ENCODE results near the gene SULT4A1.
A peak's percentile ranks its signal among the peaks of the same experiment; 100 is the strongest.

Gene SULT4A1, protein sequence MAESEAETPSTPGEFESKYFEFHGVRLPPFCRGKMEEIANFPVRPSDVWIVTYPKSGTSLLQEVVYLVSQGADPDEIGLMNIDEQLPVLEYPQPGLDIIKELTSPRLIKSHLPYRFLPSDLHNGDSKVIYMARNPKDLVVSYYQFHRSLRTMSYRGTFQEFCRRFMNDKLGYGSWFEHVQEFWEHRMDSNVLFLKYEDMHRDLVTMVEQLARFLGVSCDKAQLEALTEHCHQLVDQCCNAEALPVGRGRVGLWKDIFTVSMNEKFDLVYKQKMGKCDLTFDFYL

DNA sequence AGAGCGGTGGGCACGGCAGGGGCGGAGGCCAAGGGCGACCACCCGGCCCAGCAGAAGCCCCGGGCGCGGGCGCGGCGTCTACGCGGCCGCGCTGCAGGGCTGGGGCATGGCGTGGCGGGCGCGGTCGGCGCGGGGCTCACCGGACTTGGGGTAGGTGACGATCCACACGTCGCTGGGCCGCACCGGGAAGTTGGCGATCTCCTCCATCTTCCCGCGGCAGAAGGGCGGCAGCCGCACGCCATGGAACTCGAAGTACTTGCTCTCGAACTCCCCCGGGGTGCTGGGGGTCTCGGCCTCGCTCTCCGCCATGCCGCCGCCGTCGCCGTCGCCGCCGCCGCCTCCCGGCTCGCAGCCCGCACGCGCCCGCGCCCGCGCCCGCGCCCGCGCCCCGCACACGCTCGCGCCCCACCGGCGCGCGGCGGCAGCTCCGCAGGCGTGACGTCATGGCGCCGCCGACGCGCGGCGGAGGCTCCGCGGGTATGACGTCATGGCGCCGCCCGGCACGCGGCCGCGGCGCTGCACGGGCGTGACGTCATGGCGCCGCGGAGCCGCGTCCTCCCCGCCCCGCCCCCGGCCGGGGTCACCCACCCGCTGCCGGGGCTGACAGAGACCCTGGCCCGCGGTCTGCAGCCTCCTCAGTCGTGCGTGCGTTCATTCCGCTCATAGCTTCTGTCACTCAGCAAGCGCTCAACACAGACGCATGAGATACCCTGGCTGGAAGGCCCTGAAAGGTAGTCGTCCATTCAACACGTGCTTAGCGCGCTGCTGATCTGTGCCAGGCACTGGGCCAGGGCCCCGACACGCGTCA lies at the start of gene SULT4A1:
TSS of gene SULT4A1 (minus strand) at position 440 of the 808 bp plus-strand sequence. CDS start at position 309, 131 bp downstream.
- Histone ChIP-seq H3K27ac (no peak within 1 kb of the TSS), H3K27me3 (replicated peaks) (peaks cover 7% of the 10 kb centered on the region), H3K36me3 (replicated peaks) (no peaks in the 10 kb centered on the region), H3K4me3 (ENCODE audit: low read depth, low read length) (peak within 1 kb of the TSS; percentile 43)
- DNase-seq, result no peak
- TF ChIP-seq, protein P1, sequence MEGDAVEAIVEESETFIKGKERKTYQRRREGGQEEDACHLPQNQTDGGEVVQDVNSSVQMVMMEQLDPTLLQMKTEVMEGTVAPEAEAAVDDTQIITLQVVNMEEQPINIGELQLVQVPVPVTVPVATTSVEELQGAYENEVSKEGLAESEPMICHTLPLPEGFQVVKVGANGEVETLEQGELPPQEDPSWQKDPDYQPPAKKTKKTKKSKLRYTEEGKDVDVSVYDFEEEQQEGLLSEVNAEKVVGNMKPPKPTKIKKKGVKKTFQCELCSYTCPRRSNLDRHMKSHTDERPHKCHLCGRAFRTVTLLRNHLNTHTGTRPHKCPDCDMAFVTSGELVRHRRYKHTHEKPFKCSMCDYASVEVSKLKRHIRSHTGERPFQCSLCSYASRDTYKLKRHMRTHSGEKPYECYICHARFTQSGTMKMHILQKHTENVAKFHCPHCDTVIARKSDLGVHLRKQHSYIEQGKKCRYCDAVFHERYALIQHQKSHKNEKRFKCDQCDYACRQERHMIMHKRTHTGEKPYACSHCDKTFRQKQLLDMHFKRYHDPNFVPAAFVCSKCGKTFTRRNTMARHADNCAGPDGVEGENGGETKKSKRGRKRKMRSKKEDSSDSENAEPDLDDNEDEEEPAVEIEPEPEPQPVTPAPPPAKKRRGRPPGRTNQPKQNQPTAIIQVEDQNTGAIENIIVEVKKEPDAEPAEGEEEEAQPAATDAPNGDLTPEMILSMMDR (IDR thresholded peaks at IDR 0.05; ENCODE audit: low read depth, low read length, missing control alignments), result no peak
- in situ Hi-C loops (cut with HindIII; ENCODE audit: low pct_ligation_motif_present, low sequenced_read_pairs), result no loop called here

DNA sequence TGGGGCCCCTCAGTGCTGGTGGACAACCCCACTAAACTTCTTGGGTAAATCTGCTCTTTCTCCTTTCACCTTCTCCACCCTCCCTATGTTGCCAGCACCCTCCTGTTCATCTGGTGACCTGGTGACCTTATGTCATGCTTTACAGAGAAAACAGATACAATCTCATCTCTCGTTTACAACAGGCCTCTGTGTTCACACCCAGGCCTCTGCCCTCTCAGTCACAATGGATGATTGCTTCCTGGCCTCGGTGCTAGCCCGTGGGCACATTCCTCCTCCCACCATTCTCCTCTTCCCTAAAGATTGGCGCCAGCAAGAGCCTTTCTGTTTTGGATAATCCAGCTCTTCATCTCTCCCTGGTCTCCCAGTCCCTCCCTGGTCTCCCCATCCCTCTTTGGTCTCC lies 49.0 kb upstream of the SULT4A1 start:
- Histone ChIP-seq H3K4me3 (ENCODE audit: low read depth, low read length) (no peak overlapping the region), H3K36me3 (replicated peaks) (no peaks in the 10 kb centered on the region), H3K27me3 (replicated peaks) (peaks cover 3% of the 10 kb centered on the region), H3K27ac (no peak overlapping the region)
- in situ Hi-C loops (cut with HindIII; ENCODE audit: low pct_ligation_motif_present, low sequenced_read_pairs), result no loop called here
- TF ChIP-seq, protein P1 (IDR thresholded peaks at IDR 0.05; ENCODE audit: low read depth, low read length, missing control alignments), result no peak
- no peak for DNase-seq

DNA sequence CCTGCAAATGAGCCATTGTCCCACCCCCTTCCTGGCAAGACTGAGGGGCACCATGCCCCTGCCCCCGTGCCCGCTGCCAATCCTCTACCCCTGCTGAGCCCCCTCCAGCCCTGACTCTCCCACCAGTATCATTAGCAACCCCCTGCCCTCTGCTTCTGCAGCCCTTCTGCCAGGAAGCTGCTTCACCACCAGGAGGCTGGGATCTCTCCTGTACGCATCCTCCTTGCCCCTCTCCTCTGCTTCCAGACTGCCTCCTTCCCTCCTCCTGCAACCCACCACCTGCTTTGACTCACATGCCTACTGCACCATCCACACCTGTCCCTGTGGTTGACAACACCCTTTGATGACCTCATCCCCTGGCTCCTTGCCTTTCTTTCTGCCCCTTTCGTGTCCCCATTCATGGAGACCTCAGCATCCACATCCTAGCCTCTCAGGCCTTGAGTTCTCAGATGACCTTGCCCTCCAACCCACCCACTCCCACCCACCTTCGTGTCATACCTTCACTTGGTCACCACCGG lies 47.9 kb upstream of the SULT4A1 start:
- no peak for DNase-seq
- no peak overlapping the region for H3K4me3 ChIP-seq (ENCODE audit: low read depth, low read length)
- in situ Hi-C loops (cut with HindIII; ENCODE audit: low pct_ligation_motif_present, low sequenced_read_pairs), result no loop called here
- H3K27ac ChIP-seq, result no peak overlapping the region
- H3K36me3 ChIP-seq (replicated peaks), result no peaks in the 10 kb centered on the region
- TF ChIP-seq, protein P1 (IDR thresholded peaks at IDR 0.05; ENCODE audit: low read depth, low read length, missing control alignments), result peak; percentile 36
- H3K27me3 ChIP-seq (replicated peaks), result peaks cover 3% of the 10 kb centered on the region

DNA sequence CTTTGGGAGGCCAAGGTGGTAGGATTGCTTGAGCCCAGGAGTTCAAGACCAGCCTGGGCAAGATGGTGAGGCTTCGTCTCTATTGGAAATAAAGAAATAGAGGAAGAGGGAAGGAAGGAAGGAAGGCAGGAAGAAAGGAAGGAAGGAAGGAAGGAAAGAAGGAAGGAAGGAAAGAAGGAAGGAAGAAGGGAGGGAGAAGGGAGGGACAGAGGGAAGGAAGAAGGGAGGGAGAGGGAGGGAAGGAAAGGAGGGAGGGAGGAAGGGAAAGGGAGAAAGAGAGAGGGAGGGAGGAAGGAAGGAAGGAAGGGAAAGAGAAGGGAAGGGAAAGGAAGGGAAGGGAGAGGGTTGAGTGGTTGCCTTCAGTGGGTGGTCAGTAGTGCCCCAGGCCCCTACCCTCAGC lies 47.4 kb upstream of the SULT4A1 start:
- Histone ChIP-seq H3K27me3 (replicated peaks) (peaks cover 3% of the 10 kb centered on the region), H3K27ac (no peak overlapping the region), H3K36me3 (replicated peaks) (no peaks in the 10 kb centered on the region), H3K4me3 (ENCODE audit: low read depth, low read length) (no peak overlapping the region)
- DNase-seq, result no peak
- TF ChIP-seq, protein P1 (IDR thresholded peaks at IDR 0.05; ENCODE audit: low read depth, low read length, missing control alignments), result no peak
- in situ Hi-C loops (cut with HindIII; ENCODE audit: low pct_ligation_motif_present, low sequenced_read_pairs), result no loop called here

DNA sequence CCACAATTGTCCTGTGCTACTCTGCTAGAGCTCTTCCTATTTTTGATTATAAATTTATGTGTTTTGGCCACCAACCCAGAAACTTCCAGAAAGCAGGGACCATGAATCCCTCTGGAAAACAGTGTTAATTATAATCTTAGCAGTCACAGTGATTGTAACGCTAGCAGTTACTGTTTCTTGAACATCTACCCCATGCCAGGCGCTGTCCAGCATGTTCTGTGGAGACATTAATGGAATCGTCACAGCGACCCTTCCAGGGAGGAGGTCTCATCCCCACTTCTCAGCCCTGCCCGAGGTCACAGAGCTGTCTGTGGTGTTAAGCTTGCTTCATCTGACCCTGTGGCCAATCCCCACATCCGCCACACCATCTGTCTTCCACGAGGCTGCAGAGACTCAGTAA lies 43.4 kb upstream of the SULT4A1 start:
- in situ Hi-C loops (cut with HindIII; ENCODE audit: low pct_ligation_motif_present, low sequenced_read_pairs), result no loop called here
- Histone ChIP-seq H3K27ac (no peak overlapping the region), H3K4me3 (ENCODE audit: low read depth, low read length) (no peak overlapping the region), H3K27me3 (replicated peaks) (no peaks in the 10 kb centered on the region), H3K36me3 (replicated peaks) (no peaks in the 10 kb centered on the region)
- DNase-seq, result no peak
- TF ChIP-seq, protein P1 (IDR thresholded peaks at IDR 0.05; ENCODE audit: low read depth, low read length, missing control alignments), result no peak
